Activated CD8-positive, alpha-beta memory T cell treated with anti-CD3 and anti-CD28 coated beads for 48 hours (primary cell): ENCODE data around the gene CAMK1.

Source experiments
- DNase-seq, 3 experiments: peaks; one replicate each; pipeline ENCODE4 v3.0.0-alpha.2; 2020; ENCODE audit warnings: low read depth in 2 of 3, low spot score in 2 of 3

CAMK1 gene

GRCh38 chr3:9769426-9770275 is at the start of gene CAMK1:
TSS of gene CAMK1 (minus strand) at chr3:9769947. CDS start at chr3:9767749, 2,198 bp downstream.
- DNase-seq, result no peak

GRCh38 chr3:9818666-9819335 is 49.1 kb upstream of the CAMK1 start:
- no peak for DNase-seq

- DNase-seq, result no peak
Observed at GRCh38 chr3:9817436-9817835, 47.7 kb upstream of the CAMK1 start.

GRCh38 chr3:9815986-9816385 is 46.2 kb upstream of the CAMK1 start:
- DNase-seq, result no peak

- no peak for DNase-seq
Observed at GRCh38 chr3:9812870-9813483, 43.2 kb upstream of the CAMK1 start.

- DNase-seq, result no peak
Observed at GRCh38 chr3:9810846-9811245, 41.1 kb upstream of the CAMK1 start.

GRCh38 chr3:9810433-9810770 is 40.7 kb upstream of the CAMK1 start:
- no peak for DNase-seq

- DNase-seq, result peak in 2 of 3 experiments; percentile 16 to 24
Observed at GRCh38 chr3:9809615-9810432, 40.1 kb upstream of the CAMK1 start, which contains the start of gene TTLL3. TSS of gene TTLL3 (plus strand) at chr3:9810262. CDS start at chr3:9810662, 400 bp downstream.

- no peak for DNase-seq
Observed at GRCh38 chr3:9809239-9809614, 39.5 kb upstream of the CAMK1 start.

GRCh38 chr3:9808345-9809037 is 38.7 kb upstream of the CAMK1 start:
- peak in 1 of 3 experiments; percentile 22 for DNase-seq

GRCh38 chr3:9807981-9808344 is 38.2 kb upstream of the CAMK1 start:
- DNase-seq, result no peak

- DNase-seq, result no peak
Observed at GRCh38 chr3:9806688-9807589, 37.2 kb upstream of the CAMK1 start.

- DNase-seq, result no peak
Observed at GRCh38 chr3:9806137-9806536, 36.4 kb upstream of the CAMK1 start.

- no peak for DNase-seq
Observed at GRCh38 chr3:9804996-9805395, 35.2 kb upstream of the CAMK1 start.

GRCh38 chr3:9803494-9803893 is 33.7 kb upstream of the CAMK1 start:
- DNase-seq, result no peak

GRCh38 chr3:9800529-9800928 is 30.8 kb upstream of the CAMK1 start:
- DNase-seq, result no peak

GRCh38 chr3:9797196-9797945 is 27.6 kb upstream of the CAMK1 start:
- DNase-seq, result no peak

GRCh38 chr3:9795207-9795606 is 25.5 kb upstream of the CAMK1 start:
- no peak for DNase-seq

- DNase-seq, result no peak
Observed at GRCh38 chr3:9794400-9794799, 24.7 kb upstream of the CAMK1 start.
